HG03139 (cell line): Measurements from ENCODE around the gene SLC27A3.

ENCODE experiments used
- ATAC-seq: cut with Tn5 transposase; IDR thresholded peaks from one replicate; pipeline ENCODE4 v1.9.1; 2021; ENCODE audit not compliant: unreplicated experiment

Gene SLC27A3

GRCh38 chr1:153796786-153797659 is 21.8 kb downstream of the SLC27A3 start:
- no peak for ATAC-seq

DNA sequence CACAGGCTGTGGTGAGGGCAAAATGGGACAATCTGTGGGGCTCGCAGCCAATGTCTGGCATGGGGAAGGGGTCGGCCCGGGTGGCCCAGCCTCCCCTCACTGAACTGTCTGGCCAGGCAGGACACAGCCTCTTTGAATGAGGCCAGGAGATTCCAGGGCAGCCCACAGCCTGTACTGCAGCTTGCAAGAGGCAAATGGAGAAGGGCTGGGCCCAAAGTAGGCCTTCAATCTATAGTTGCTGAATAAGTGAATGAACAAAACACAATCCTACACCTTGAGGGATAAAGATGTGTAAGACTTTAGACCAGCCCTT is 23.2 kb downstream of the SLC27A3 start:
- no peak for ATAC-seq

DNA sequence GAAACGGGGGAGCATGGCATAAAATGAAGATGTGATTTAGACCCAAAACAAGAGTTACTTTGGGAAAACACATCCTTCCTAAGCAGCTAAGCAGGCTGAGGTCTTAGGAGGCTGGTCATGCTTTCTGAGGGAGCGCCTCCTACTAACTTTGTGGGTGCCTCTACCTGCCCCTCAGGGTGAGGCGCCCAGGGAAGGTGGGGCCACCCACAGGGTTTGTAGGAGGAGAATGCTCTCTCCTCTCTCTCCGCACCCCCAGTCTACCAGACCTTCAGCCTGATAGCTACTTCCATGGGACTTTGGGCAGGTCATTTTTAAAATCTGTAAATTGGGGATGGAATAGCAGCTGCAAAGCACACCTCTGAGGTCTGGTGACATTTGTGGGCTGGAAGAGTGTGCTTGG is 23.8 kb downstream of the SLC27A3 start:
- ATAC-seq, result no peak

DNA sequence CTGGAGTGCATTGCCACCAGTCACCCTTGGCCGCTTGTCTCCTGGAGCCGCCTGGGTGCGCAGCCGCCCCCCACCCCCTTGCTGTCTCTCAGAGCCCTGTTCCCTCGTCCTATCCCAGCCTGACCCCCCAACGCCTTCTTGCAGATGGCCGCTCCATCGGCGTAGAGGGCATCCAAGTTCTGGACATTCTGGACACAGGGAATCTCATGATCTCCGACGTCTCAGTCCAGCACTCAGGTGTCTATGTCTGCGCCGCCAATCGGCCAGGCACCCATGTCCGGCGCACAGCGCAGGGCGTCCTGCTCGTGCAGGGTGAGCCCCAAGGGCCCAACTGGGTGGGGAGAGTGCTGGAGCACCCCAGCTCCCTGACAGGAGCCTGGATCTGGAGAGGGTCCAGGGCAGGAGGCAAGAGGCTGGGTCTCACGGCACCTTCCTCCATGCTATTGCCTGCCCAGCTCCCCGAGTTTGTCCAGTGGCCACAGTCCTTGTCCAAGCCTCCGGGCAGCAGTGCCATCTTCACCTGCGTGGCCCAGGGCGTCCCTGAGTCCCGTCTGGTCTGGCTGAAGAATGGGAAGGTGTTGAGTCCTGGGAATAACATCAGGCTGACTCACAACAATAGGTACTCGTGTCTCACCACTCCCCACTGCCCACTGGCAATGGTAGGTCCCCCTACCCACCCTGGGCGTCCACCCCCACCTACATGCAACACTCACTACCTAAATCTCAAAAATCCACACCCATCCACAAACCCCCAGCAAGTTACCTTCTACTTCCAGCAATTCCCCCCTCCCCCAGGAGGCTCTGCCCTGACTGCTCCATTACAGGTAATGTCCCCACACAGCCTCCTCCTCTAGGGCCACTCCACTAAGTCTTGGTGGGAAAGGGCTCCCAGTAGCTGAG is 24.6 kb downstream of the SLC27A3 start:
- ATAC-seq, result no peak

- ATAC-seq, result no peak
Observed at GRCh38 chr1:153800516-153800915, 25.3 kb downstream of the SLC27A3 start.

GRCh38 chr1:153801028-153801625 is 25.9 kb downstream of the SLC27A3 start:
- no peak for ATAC-seq

GRCh38 chr1:153801786-153802697 is 26.8 kb downstream of the SLC27A3 start:
- ATAC-seq, result no peak

GRCh38 chr1:153803470-153804056 is 28.4 kb downstream of the SLC27A3 start:
- no peak for ATAC-seq

- ATAC-seq, result no peak
Observed at GRCh38 chr1:153804112-153804511, 28.9 kb downstream of the SLC27A3 start.

- ATAC-seq, result peak; percentile 90
Observed at GRCh38 chr1:153805042-153805745, 30.0 kb downstream of the SLC27A3 start.

DNA sequence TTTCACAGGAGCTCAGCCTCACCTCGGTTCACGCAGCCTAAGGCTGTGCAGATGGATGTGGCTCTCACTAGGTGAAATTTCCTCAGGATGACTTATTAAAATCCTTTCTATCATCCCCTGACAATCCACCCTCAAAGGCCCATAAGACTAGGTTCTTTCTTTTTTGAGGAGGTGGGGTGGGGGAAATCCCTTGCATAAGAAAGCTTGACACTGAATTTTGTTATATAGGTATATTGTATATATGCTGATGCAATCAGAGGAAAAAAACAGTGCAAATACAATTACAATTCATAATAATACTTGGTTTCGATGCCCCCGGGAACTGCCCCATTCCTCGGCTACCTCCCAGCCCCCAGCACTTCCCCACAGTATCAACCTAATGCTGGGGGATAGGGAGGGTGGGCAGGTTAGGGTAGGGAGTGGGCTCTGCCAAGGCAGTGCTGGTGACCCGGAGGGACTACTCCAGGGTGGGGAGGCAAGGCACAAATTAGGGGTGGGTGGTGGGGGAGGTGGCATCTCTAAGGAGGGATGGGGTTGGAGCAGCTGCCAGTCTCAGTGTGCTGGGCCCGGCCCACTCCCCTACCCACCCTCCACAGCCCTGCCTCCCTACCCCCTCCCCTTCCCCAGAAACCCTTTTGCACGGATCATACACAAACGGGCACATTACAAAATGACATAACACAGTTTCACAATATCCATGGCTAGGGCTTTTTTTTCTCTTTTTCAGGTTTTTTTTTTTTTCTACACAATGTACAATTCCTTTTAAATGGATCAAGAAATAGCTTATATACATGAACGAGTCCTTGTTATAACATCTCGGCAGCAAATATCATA is 30.9 kb downstream of the SLC27A3 start:
- no peak for ATAC-seq

DNA sequence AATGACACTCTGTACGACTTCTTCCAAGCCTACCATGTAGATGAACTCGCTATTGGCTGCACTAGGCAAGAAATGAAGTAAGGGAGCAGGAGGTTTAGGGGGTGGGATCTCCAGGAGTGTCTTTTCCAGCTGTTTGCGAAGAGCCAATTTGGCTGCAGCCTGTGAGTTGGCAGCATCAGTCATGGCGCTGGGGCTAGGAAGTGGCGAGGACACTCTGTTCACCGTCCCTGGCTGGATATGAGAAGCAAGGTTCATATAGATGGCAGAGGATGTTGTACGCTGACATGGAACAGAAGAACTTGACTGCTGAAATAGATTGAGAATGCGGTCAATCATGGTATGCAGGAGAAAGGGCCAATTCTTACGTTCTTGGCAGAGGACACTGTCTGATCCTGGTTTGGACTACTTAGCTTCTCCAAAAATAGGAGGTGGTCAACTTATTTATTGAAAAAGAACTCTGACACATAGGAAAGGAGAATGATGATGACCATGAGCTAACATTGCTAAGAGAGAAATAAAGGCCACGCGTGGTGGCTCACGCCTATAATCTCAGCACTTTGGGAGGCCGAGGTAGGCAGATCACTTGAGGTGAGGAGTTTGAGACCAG is 41.2 kb downstream of the SLC27A3 start:
- ATAC-seq, result no peak

DNA sequence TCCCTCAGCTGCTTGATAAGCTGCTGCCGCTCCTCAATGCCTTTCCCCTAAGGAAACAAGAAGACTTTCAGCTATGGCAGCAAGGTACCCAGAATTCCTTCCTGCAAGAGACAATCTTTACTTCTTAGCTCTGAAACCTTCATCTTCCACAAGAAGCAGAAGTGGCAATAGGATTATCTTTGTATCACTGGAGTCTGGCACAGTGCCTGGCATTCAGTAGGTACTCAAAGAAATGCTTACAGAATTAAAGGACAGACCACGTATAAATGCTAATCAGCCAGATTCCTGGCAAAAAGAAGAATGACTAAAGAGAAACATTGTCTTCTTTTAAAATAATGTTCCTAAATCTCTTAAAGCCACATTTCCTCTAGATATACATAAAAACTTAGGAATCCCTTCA is 43.7 kb downstream of the SLC27A3 start:
- no peak for ATAC-seq

DNA sequence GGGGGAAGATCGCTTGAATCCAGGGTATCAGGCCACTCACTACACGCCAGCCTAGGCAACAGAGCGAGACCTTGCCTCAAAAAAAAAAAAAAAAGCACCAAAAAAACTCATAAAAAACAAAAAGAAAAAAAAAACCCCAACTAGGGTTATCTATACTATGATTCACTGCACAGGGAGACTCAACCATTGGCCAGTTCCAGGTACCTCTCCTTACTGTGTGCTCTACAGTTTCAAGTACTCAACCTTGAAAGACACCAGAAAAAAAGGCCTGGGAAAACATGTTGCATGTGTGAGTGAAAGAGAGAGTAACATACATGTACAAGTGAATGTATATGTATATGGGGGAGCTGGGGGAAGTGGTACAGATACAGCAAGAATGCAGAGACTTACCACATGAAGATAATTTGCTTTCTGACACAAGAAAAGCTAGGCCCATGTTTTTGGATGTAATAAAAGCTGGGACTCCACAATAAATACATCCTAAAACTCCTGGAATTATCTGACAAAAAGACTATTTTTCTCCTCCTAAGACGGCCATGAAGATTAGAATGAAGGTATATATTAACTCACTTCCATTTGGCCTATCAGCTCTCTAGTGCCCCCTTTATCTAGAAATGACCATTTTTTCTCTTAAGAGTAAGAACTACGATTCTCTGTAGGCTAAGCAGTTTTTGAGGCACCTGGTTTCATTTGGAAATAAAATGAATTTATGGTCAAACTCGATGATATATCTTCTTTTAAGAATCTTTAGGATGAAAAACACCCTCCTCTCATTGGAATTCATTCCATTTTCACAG is 52.2 kb downstream of the SLC27A3 start:
- no peak for ATAC-seq
